A673 (cell line): Measurements from ENCODE around the gene MEGF10. TPM values are rescaled to one million over a fixed set of nuclear protein-coding genes. Genes with fewer than 3 reads are reported as not detected.

Source experiments
- BruUV-seq: library from RNA; stranded (reverse); fragments of 400-500 nt; replicated peaks from 2 replicates; lab custom pipeline; 2021; lab: Mats Ljungman, UMichigan
- CTCF ChIA-PET: fragments of 300-600 bp; sonication (Branson Sonifier 250); formaldehyde crosslinking; loops from one replicate; lab custom pipeline; 2022; ENCODE audit warnings: antibody characterized with exemption; lab: Charles Lee
- POLR2A ChIA-PET: fragments of 300-600 bp; sonication (Branson Sonifier 250); formaldehyde crosslinking; loops from one replicate; lab custom pipeline; 2022; ENCODE audit warnings: antibody characterized with exemption; ENCODE audit not compliant: low non-redundant PET; lab: Charles Lee
- DNase-seq: peaks from one replicate; pipeline ENCODE4 v3.0.0-alpha.2; 2015; ENCODE audit warnings: low spot score
- H3K27ac ChIP-seq: fragments of 200-600 bp; sonication (generic); 2 replicates; pipeline ENCODE4 v1.5.1; 2016; ENCODE audit warnings: mixed run types, low read depth, mild to moderate bottlenecking, mixed read lengths, antibody characterized with exemption, low read length; ENCODE audit not compliant: poor library complexity, severe bottlenecking
- H3K27me3 ChIP-seq: fragments of 200-600 bp; sonication (generic); replicated peaks from 2 replicates; pipeline ENCODE4 v1.6.1; 2017; ENCODE audit warnings: mixed run types, low read depth, mild to moderate bottlenecking, mixed read lengths, antibody characterized with exemption, low read length; ENCODE audit not compliant: insufficient read depth, poor library complexity
- H3K36me3 ChIP-seq: fragments of 200-600 bp; sonication (generic); 2 replicates; pipeline ENCODE4 v1.6.1; 2016; ENCODE audit warnings: mixed run types, mild to moderate bottlenecking, mixed read lengths, antibody characterized with exemption, low read length; ENCODE audit not compliant: insufficient read depth, poor library complexity, severe bottlenecking
- H3K4me1 ChIP-seq: fragments of 200-600 bp; sonication (generic); 2 replicates; pipeline ENCODE4 v1.6.1; 2017; ENCODE audit warnings: mixed run types, mild to moderate bottlenecking, mixed read lengths, antibody characterized with exemption, low read length; ENCODE audit not compliant: insufficient read depth, poor library complexity, severe bottlenecking
- H3K4me3 ChIP-seq: fragments of 200-600 bp; sonication (generic); 2 replicates; pipeline ENCODE4 v1.5.1; 2016; ENCODE audit warnings: low read depth, mixed run types, mild to moderate bottlenecking, mixed read lengths, low read length; ENCODE audit not compliant: poor library complexity, severe bottlenecking
- H3K9me3 ChIP-seq: fragments of 200-600 bp; sonication (generic); 2 replicates; pipeline ENCODE4 v1.6.1; 2016; ENCODE audit warnings: mixed run types, low read depth, mild to moderate bottlenecking, mixed read lengths, antibody characterized with exemption, low read length; ENCODE audit not compliant: poor library complexity, severe bottlenecking
- CTCF ChIP-seq: fragments of 300-800, 200-600 bp; sonication (generic); conservative IDR thresholded peaks from 2 replicates; pipeline ENCODE4 v1.5.1; 2017; ENCODE audit warnings: low read depth, mild to moderate bottlenecking, antibody characterized with exemption, low read length, moderate library complexity, mixed read lengths
- EZH2 ChIP-seq: fragments of 200-600 bp; sonication (generic); IDR thresholded peaks from 2 replicates; pipeline ENCODE4 v1.6.1; 2017; ENCODE audit warnings: borderline replicate concordance, low read depth, mild to moderate bottlenecking, mixed read lengths, antibody characterized with exemption, low read length; ENCODE audit not compliant: poor library complexity, severe bottlenecking
- intact Hi-C: fragments of 100-400 bp; cut with micrococcal nuclease; formaldehyde crosslinking; loops from one replicate; pipeline ENCODE4 v1.10.0; 2022; ENCODE audit not compliant: unreplicated experiment
- total RNA-seq: library from RNA; stranded (reverse); gene quantifications from 2 replicates; pipeline ENCODE4 v1.2.3, GENCODE V29; 2021

The MEGF10 gene
- total RNA-seq, 1 experiment from 2014 or later, result 0.71 TPM

GRCh38 chr5:127298656-127299055 is 8.1 kb downstream of the MEGF10 start:
- H3K9me3 ChIP-seq, result no peaks in the 10 kb centered on the region
- intact Hi-C loops, result no loop called here
- no peak for DNase-seq
- ChIA-PET CTCF (no interaction called here), POLR2A (no interaction called here)
- H3K4me1 ChIP-seq, result no peaks in the 10 kb centered on the region
- no peak overlapping the region for H3K27ac ChIP-seq
- H3K27me3 ChIP-seq, result no peaks in the 10 kb centered on the region
- H3K36me3 ChIP-seq, result no peaks in the 10 kb centered on the region
- no peak for TF ChIP-seq EZH2
- no peak for TF ChIP-seq CTCF
- H3K4me3 ChIP-seq, result no peak overlapping the region
- BruUV-seq, result no TSS peak

- H3K4me3 ChIP-seq, result no peak overlapping the region
- no peaks in the 10 kb centered on the region for H3K4me1 ChIP-seq
- TF ChIP-seq CTCF (no peak), EZH2 (no peak)
- H3K36me3 ChIP-seq, result no peaks in the 10 kb centered on the region
- intact Hi-C loops, result no loop called here
- BruUV-seq, result no TSS peak
- no peak for DNase-seq
- no peaks in the 10 kb centered on the region for H3K9me3 ChIP-seq
- CTCF ChIA-PET, result no interaction called here
- POLR2A ChIA-PET, result no interaction called here
- no peak overlapping the region for H3K27ac ChIP-seq
- H3K27me3 ChIP-seq, result no peaks in the 10 kb centered on the region
Observed at GRCh38 chr5:127299678-127300077, 9.1 kb downstream of the MEGF10 start.

- Histone ChIP-seq H3K36me3 (no peaks in the 10 kb centered on the region), H3K4me1 (no peaks in the 10 kb centered on the region), H3K27me3 (no peaks in the 10 kb centered on the region), H3K27ac (no peak overlapping the region), H3K4me3 (no peak overlapping the region), H3K9me3 (no peaks in the 10 kb centered on the region)
- DNase-seq, result no peak
- CTCF ChIA-PET, result no interaction called here
- BruUV-seq, result no TSS peak
- POLR2A ChIA-PET, result no interaction called here
- intact Hi-C loops, result no loop called here
- no peak for TF ChIP-seq CTCF
- no peak for TF ChIP-seq EZH2
Observed at GRCh38 chr5:127302509-127302908, 11.9 kb downstream of the MEGF10 start.
